ENCODE measurements around the gene USP40.

The USP40 gene

GRCh38 chr2:233556881-233557736, 9.5 kb downstream of the USP40 start:
- DNase-seq (ENCODE audit: low read depth in 2 of 2) = no peak

- DNase-seq (ENCODE audit: low read depth in 2 of 2) = no peak
Observed at GRCh38 chr2:233553366-233553765, 13.2 kb downstream of the USP40 start.

GRCh38 chr2:233551491-233551890, 15.1 kb downstream of the USP40 start:
- no peak for DNase-seq (ENCODE audit: low read depth in 2 of 2)

- DNase-seq (ENCODE audit: low read depth in 2 of 2) = no peak
Observed at GRCh38 chr2:233546774-233547173, 19.8 kb downstream of the USP40 start.

DNA sequence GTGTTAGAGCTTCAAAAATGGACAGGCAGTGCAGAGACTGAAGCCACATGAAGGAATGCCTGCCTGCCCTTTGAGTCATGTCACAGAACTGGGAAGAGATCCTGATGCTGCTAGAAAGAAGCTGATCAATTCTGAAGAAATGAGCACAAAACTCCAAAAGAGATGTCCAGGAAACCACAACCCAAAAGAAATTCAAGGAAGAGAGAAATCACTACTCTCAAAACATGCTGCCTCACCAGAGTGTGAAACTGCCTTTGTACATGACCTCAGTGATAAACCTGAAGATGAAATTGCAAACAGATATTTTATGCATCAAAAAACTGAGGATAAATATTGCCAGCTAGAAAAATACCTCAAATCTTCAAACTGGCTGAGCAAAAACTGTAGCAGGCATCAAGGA, 20.5 kb downstream of the USP40 start:
- no peak for DNase-seq (ENCODE audit: low read depth in 2 of 2)

- DNase-seq (ENCODE audit: low read depth in 2 of 2) = no peak
Observed at GRCh38 chr2:233544200-233544610, 22.4 kb downstream of the USP40 start.

GRCh38 chr2:233542507-233542906, 24.1 kb downstream of the USP40 start:
- no peak for DNase-seq (ENCODE audit: low read depth in 2 of 2)

- no peak for DNase-seq (ENCODE audit: low read depth in 2 of 2)
Observed at GRCh38 chr2:233538741-233539140, 27.8 kb downstream of the USP40 start.

DNA sequence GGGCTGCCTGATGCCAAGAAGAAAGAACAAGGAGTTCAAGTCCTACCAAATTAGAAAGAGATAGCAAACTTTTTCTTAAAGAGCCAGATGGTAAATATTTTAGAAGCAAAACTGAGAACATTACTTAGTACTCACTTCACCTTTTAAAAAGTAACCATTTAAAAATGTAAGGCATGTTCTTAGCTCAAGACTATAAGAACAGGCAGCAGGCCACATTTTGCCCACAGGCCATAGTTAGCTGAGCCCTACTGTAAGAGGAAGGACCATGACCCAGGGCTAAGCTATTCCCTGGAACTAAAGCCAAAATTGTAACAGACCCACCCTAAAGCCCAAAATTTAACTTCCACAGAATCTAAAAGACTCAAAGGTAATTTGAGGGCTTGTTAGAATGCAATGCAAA, 31.3 kb downstream of the USP40 start:
- DNase-seq (ENCODE audit: low read depth in 2 of 2) = no peak

GRCh38 chr2:233532971-233533370, 33.6 kb downstream of the USP40 start:
- DNase-seq (ENCODE audit: low read depth in 2 of 2) = no peak

GRCh38 chr2:233531955-233532354, 34.6 kb downstream of the USP40 start:
- no peak for DNase-seq (ENCODE audit: low read depth in 2 of 2)

DNA sequence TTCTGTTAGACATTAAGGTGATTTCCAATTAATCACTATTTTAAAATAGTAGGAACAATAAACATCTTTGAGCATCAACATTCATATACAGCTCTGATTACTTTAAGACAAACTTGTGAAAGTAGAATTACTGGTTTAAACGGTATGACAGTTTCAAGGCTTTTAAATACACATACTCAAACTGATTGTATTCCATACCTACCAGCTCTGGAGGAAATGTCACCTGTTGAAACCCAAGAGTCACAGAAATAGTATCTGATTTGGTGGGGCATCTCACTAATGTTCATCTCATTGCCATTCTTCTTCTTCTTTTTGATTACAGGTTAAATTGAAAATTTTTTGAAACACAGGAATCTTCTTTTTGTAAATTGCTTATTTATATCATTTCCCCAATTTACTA, 36.2 kb downstream of the USP40 start:
- no peak for DNase-seq (ENCODE audit: low read depth in 2 of 2)

DNA sequence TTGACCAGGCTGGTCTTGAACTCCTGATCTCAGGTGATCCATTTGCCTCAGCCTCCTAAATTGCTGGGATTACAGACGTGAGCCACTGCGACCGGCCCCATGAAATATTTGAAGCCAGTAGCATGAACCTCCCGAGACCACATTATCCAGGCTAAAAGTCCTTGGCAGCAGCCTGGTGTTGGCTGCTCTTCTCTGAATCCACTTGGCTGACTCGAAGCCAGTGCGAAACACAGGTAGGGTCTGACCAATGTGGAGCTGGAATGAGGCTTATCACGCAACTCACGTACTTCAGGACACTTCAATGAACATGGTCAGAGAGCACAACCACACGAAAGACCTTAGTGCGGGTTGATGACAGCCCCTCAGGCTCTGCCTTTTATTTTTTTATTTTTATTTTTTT, 38.4 kb downstream of the USP40 start:
- DNase-seq (ENCODE audit: low read depth in 2 of 2) = no peak

GRCh38 chr2:233525791-233526190, 40.8 kb downstream of the USP40 start:
- no peak for DNase-seq (ENCODE audit: low read depth in 2 of 2)

DNA sequence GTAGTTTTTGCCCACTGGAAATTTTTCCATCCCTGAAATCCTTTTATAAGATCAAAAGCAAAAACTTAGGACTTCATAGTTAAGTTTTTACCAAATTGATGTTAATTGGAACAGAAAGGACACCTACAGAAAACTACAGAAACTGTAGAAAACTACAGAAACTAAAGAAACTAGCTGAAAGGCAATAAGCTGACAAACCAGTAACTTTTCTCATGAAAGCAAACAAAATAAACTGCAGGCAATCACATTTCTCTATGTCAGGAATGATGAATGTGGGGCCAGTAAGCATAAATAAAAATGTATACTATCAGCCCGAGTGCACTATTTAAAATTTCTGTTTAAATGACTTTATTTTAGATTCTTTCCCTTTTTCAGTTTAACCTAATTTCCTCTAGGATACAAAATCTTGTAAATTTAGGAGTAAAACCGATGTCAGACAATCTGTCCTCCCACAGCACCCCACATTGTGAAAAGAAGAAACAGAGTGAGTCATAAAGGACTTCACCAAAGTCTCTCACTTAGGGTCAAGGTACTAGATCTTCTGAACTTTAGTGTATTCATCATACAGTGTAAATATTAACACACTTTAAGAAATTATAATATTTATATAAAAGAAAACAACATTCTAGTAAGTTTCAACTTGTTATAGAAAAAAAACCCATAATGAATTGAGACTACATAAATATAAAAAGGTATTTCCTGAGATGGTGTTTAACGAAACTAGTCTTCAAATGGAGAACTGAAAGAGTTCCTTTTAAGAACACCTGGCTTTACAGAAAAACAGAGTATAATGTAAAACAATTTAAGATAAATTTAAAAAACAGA, 46.6 kb downstream of the USP40 start:
- no peak for DNase-seq (ENCODE audit: low read depth in 2 of 2)

GRCh38 chr2:233513953-233514655, 52.5 kb downstream of the USP40 start:
- no peak for DNase-seq (ENCODE audit: low read depth in 2 of 2)

DNA sequence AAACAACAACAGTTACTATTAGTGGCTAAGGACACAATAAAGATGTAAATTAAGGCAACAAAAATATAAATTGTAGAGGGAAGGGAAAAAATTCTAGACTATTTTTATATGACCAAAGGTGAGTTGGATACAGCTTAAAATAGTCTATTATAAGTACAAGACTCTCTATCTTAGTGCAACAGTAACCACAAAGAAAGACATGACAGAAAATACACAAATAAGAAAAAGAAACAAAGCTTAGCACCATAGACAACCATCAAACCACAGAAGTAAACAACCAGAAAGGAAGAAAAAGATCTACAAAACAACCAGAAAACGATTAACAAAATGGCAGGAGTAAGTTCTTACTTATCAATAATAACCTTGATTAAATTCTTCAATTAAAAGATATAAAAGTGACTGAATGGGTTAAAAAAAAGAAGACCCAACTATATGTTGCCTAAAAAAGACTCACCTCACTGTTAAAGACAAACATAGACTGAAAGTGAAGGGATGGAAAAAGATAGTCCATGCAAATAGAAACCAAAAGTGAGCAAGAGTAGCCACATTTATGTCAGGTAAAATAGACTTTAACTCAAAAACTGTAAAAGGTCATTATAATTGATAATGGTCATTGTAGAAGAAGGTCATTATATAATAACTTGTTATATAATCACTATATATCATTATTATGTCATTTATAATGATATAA, 62.5 kb downstream of the USP40 start:
- DNase-seq (ENCODE audit: low read depth in 2 of 2) = no peak

GRCh38 chr2:233503481-233503880, 63.1 kb downstream of the USP40 start:
- no peak for DNase-seq (ENCODE audit: low read depth in 2 of 2)

DNA sequence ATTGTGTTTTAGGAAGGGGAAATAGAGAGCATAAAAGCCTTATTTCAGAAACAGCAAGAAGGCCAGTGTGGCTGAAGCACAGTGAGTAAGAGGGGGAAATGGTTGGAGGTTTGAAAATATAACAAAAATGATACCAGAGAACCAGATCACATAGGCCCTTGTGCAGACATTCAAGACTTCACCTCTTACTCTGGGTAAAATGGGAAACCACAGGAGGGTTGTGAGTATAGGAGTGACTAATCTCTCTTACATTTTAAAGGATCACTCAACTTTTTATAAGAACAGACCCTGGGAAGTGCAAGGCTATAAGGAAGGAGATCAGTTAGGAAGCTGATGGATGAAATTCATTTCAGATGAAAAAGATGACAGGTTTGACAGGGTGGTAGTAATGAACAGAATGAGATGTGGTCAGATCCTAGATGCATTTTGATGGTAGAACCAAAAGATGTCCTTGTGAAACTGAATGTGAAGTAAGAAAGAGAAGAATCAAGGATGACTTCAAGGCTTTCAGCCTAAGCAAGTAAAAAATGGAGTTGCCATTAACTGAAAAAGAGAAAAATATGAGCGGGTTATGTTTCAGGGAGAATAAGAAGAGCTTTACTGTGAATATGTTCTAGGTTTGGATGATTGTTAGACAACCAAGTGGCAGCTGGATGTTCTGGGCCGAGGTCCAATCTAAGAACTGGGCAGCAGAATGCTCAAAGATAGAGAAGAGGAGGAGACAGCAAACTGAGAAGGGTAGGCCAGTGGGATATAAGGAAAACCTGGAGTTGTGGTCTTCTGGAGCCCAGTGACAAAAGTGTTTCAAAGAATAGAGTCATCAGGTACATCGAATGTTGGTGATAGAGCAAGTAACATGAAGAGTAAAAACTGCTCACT, 65.1 kb downstream of the USP40 start:
- DNase-seq (ENCODE audit: low read depth in 2 of 2) = no peak

DNA sequence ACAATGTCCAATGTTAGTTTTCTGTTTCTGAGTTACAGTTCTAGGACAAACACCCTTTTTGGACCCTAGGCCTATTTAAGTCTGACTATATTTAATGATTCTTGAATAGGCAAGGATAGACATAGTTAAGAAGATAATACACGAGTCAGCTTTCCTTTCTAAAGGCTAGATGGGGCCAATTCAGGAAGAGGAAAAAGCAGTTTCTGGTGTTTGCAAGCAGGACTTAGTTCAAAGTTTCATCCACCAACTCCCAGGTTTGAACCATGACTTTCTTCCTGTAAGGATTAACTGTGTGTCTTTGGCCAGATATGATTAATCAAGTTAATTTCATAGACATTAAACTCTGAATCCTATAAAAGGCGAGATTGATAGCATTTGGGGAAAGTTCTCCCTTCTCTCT, 66.7 kb downstream of the USP40 start:
- DNase-seq (ENCODE audit: low read depth in 2 of 2) = no peak

DNA sequence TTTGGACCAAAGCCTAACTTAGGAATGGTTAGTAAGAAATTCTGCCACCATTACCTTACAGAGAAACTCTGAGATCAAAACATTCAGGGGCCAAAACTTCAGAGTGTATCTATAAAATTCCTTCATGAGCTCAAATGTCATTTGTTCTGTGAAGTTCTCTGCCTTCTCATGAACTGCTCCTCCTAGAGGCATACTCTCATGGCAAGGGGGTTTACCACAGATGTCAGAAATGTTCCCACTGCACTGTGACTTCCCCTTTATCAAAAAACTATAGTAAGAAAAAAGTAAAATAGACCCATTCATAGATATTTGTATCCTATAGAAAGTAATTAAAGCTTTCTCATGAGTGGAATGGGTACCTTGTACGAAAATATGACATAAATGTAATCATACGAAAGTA, 68.5 kb downstream of the USP40 start:
- DNase-seq (ENCODE audit: low read depth in 2 of 2) = no peak
